Lower leg skin (tissue), 3 donors: ENCODE results near the gene TBX2.

Experiments
- POLR2A ChIP-seq, 2 donors: fragments of 450-650 bp; IDR thresholded peaks; one replicate each; pipeline ENCODE4 v1.6.1; 2016 to 2017; ENCODE audit warnings: antibody characterized with exemption in 2 of 2, mild to moderate bottlenecking in 1 of 2, moderate library complexity in 1 of 2
- TF ChIP-seq, protein P1 (sequence below), 3 donors: fragments of 450-650 bp; IDR thresholded peaks; one replicate each; pipeline ENCODE4 v1.5.1; 2016; ENCODE audit warnings: antibody characterized with exemption in 3 of 3, mild to moderate bottlenecking in 3 of 3, moderate library complexity in 2 of 3

DNA sequence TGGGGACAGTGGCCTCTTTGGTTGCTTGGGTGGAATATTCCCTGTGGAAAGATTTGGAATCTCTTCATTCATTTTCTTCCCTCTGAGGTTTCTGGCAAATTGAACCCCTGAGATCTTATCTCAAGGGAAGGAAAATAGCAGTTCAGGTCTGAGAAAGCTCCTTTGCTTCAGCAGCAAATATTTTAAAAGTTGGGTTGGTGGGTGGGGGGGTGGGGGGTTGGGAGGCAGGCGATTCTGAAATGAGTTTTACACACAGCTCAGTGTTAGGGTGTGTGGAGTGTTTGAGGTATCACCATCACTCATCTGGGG, 6.8 kb downstream of the TBX2 start:
- TF ChIP-seq, protein P1, sequence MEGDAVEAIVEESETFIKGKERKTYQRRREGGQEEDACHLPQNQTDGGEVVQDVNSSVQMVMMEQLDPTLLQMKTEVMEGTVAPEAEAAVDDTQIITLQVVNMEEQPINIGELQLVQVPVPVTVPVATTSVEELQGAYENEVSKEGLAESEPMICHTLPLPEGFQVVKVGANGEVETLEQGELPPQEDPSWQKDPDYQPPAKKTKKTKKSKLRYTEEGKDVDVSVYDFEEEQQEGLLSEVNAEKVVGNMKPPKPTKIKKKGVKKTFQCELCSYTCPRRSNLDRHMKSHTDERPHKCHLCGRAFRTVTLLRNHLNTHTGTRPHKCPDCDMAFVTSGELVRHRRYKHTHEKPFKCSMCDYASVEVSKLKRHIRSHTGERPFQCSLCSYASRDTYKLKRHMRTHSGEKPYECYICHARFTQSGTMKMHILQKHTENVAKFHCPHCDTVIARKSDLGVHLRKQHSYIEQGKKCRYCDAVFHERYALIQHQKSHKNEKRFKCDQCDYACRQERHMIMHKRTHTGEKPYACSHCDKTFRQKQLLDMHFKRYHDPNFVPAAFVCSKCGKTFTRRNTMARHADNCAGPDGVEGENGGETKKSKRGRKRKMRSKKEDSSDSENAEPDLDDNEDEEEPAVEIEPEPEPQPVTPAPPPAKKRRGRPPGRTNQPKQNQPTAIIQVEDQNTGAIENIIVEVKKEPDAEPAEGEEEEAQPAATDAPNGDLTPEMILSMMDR (IDR thresholded peaks at IDR 0.05), result no peak
- no peak for TF ChIP-seq POLR2A (IDR thresholded peaks at IDR 0.05)
